HepG2 (cell line): Measurements from ENCODE around the gene MRPL43. TPM values are rescaled to one million over a fixed set of nuclear protein-coding genes. Genes with fewer than 3 reads are reported as not detected.
A peak's percentile ranks its signal among the peaks of the same experiment; 100 is the strongest.

ENCODE experiments used
- ATAC-seq: fragments of 200-7000 bp; cut with Tn5 transposase; 3 replicates; pipeline ENCODE4 v1.9.1; 2020; ENCODE audit warnings: mild to moderate bottlenecking, moderate library complexity
- BruUV-seq: library from RNA; stranded (reverse); fragments of 400-500 nt; replicated peaks from 2 replicates; lab custom pipeline; 2021; lab: Mats Ljungman, UMichigan
- CTCF ChIA-PET: fragments of 300-600 bp; formaldehyde crosslinking; extraction: SDS; loops from one replicate; lab custom pipeline; 2021; ENCODE audit warnings: low total read pairs, inconsistent platforms, low intra/inter-chr PET ratio; lab: Yijun Ruan, JAX
- POLR2A ChIA-PET: fragments of 350-600 bp; sonication (Branson Sonifier 250); formaldehyde crosslinking; loops from one replicate; lab custom pipeline; 2020; ENCODE audit warnings: antibody characterized with exemption, inconsistent platforms; lab: Yijun Ruan, JAX
- DNase-seq: peaks from one replicate; pipeline ENCODE4 v3.0.0-alpha.2; 2015; ENCODE audit warnings: low spot score
- FAIRE-seq: peaks from 3 replicates; lab custom pipeline; 2011; peaks lifted over from hg19 to GRCh38; lab: Jason Lieb, UNC
- H2AFZ ChIP-seq: one replicate; pipeline ENCODE4 v1.6.1; 2011; ENCODE audit warnings: low read length, inconsistent platforms
- H3K27ac ChIP-seq: fragments of 300-600 bp; 3 replicates; pipeline ENCODE4 v1.8.0; 2011; ENCODE audit warnings: mixed run types, mild to moderate bottlenecking, mixed read lengths, low read length, inconsistent platforms; ENCODE audit not compliant: insufficient read depth; ENCODE audit errors: extremely low read length
- H3K27me3 ChIP-seq, 2 experiments: fragments of 200-600 bp in 1 of 2; 2 replicates in 1 of 2; 3 replicates in 1 of 2; pipeline versions ENCODE4 v1.6.0 to v1.8.0; 2011; ENCODE audit warnings: low read length in 2 of 2, mild to moderate bottlenecking in 2 of 2, moderate library complexity in 2 of 2, inconsistent platforms in 1 of 2; ENCODE audit not compliant: insufficient read depth in 2 of 2, control insufficient read depth in 1 of 2
- H3K36me3 ChIP-seq, 2 experiments: fragments of 200-600 bp in 1 of 2; replicated peaks in 1 of 2; 2 replicates in 1 of 2; 3 replicates in 1 of 2; pipeline versions ENCODE4 v1.5.1 to v1.8.0; 2011; ENCODE audit warnings: low read length in 2 of 2, inconsistent platforms in 1 of 2; ENCODE audit not compliant: insufficient read depth in 2 of 2, control insufficient read depth in 1 of 2
- H3K4me1 ChIP-seq: 2 replicates; pipeline ENCODE4 v1.5.1; 2012; ENCODE audit warnings: low read length, inconsistent platforms; ENCODE audit not compliant: insufficient read depth
- H3K4me2 ChIP-seq: 2 replicates; pipeline ENCODE4 v1.6.0; 2011; ENCODE audit warnings: low read depth, low read length, inconsistent platforms
- H3K4me3 ChIP-seq, 3 experiments: fragments of 200-600 bp in 1 of 3; sonication (generic), shearing (Covaris generic) in 1 of 3; replicated peaks in 1 of 3; 2 replicates each; pipeline ENCODE4 v1.5.1; 2011 to 2016; ENCODE audit warnings: low read length in 3 of 3, inconsistent platforms in 2 of 3, low read depth in 2 of 3, mild to moderate bottlenecking in 2 of 3, control low read depth in 1 of 3, mixed read lengths in 1 of 3; ENCODE audit not compliant: insufficient read depth in 1 of 3
- H3K79me2 ChIP-seq: one replicate; pipeline ENCODE4 v1.6.1; 2011; ENCODE audit warnings: low read length, inconsistent platforms; ENCODE audit not compliant: insufficient read depth
- H3K9ac ChIP-seq: 2 replicates; pipeline ENCODE4 v1.6.0; 2011; ENCODE audit warnings: mild to moderate bottlenecking, low read depth, low read length, inconsistent platforms; ENCODE audit not compliant: insufficient read depth
- H3K9me3 ChIP-seq: 2 replicates; pipeline ENCODE4 v1.5.1; 2012; ENCODE audit warnings: mild to moderate bottlenecking, low read length
- H4K20me1 ChIP-seq: 2 replicates; pipeline ENCODE4 v1.6.0; 2011; ENCODE audit warnings: inconsistent platforms, mild to moderate bottlenecking, low read length, moderate library complexity; ENCODE audit not compliant: insufficient read depth
- AFF4 ChIP-seq: sonication (generic); formaldehyde crosslinking; IDR thresholded peaks from 2 replicates; pipeline ENCODE4 v1.4.0; 2020; ENCODE audit warnings: missing genetic modification reagents
- HNF1B ChIP-seq: sonication (generic); formaldehyde crosslinking; IDR thresholded peaks from 2 replicates; pipeline ENCODE4 v1.5.1; 2020; ENCODE audit warnings: mild to moderate bottlenecking, moderate library complexity, missing genetic modification reagents
- HNRNPK ChIP-seq: fragments of 200-400 bp; formaldehyde crosslinking; IDR thresholded peaks from 2 replicates; pipeline ENCODE4 v1.6.1; 2018; ENCODE audit warnings: low read length, low read depth, moderate library complexity, mild to moderate bottlenecking; ENCODE audit not compliant: poor library complexity, severe bottlenecking
- HNRNPL ChIP-seq: fragments of 200-400 bp; formaldehyde crosslinking; IDR thresholded peaks from 2 replicates; pipeline ENCODE4 v1.6.1; 2017; ENCODE audit warnings: mild to moderate bottlenecking, low read depth, low read length
- MIER2 ChIP-seq: IDR thresholded peaks from 2 replicates; pipeline ENCODE4 v1.6.1; 2016; ENCODE audit warnings: missing biosample characterization, missing genetic modification reagents
- SMC3 ChIP-seq: IDR thresholded peaks from 2 replicates; pipeline ENCODE4 v1.6.1; 2011; ENCODE audit warnings: low read length, improper control_type of control experiment
- ZNF616 ChIP-seq: sonication (generic); formaldehyde crosslinking; IDR thresholded peaks from 2 replicates; pipeline ENCODE4 v1.5.0; 2020; ENCODE audit warnings: low read depth, mild to moderate bottlenecking, missing genetic modification reagents
- WGBS: methylation state at CpG from one replicate; pipeline ENCODE4 v1.1.6; 2017; ENCODE audit warnings: low lambda C conversion rate; 5-methylcytosine and 5-hydroxymethylcytosine counted together
- in situ Hi-C: cut with HindIII; loops from 2 replicates; pipeline ENCODE4 v1.10.0; 2017; ENCODE audit warnings: low pct_unique_long_range_greater_than_20kb; ENCODE audit not compliant: extremely low pct_ligation_motif_present
- intact Hi-C: fragments of 100-400 bp; cut with micrococcal nuclease; formaldehyde crosslinking; loops from one replicate; pipeline ENCODE4 v1.10.0; 2022; ENCODE audit not compliant: unreplicated experiment
- polyA plus RNA-seq, 8 experiments: library from polyadenylated mRNA; depleted of rRNA in 3 of 8; stranded (reverse) in 7 of 8; unstranded in 1 of 8; fragments of >200 nt; fragmentation: Illumina TruSeq in 4 of 8; extraction: Trizol in 4 of 8; gene quantifications; 2 replicates each; pipeline versions ENCODE4 v1.2.1 to v1.2.3, GENCODE V29; 2011 to 2016; ENCODE audit warnings: low read depth in 4 of 8, missing spikeins in 1 of 8, mixed read lengths in 1 of 8; ENCODE audit not compliant: insufficient read depth in 1 of 8
- total RNA-seq, 5 experiments: library from RNA; depleted of rRNA; stranded (reverse); fragments of >200 nt; fragmentation: Illumina TruSeq; extraction: Trizol; gene quantifications; 2 replicates each; pipeline ENCODE4 v1.2.3, GENCODE V29; 2016; ENCODE audit warnings: low read depth in 1 of 5
- TF ChIP-seq, protein P1 (sequence below): sonication (generic); formaldehyde crosslinking; IDR thresholded peaks from 2 replicates; pipeline ENCODE4 v1.8.1; 2023; ENCODE audit warnings: mild to moderate bottlenecking, moderate library complexity, missing genetic modification reagents

Gene MRPL43
- total and polyA plus RNA-seq, 2 of the 13 experiments (the other 11 are each of a cell fraction or from before 2014, with no cell fraction given): 71.0 to 73.7 TPM

DNA sequence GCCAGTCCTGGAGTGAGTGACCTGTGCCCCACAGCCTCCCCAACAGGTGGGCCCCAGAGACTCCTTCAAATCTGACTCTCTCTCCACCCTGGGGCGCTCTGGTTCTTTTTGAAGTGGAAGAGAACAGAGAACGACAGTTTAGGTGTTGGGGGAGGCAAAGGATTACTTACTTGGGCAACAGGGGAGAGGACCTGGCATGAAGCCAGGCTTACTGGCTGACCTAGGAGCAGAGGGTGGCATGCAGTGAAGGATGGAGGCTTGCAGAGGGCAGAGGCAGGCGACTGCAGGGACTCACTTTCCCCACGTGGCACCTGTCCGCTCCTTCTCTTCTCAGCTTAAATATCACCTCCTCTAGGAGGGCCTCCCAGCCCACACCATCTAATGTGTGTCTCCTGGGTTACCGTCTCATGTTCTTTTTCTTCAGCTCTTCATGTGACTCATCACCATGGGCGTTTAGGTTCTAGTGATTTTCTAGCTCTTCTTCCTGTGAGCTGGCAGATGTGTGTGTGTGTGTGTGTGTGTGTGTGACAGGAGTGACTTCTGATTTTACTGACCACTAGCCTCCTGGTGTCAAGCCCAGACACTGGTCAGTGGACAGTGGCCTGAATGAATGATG lies 27.8 kb upstream of the MRPL43 start:
- WGBS: 23% methylated on average over 6 of the region's 7 CpGs
- in situ Hi-C loops: no loop called here
- Histone ChIP-seq H3K36me3 (no peaks in the 10 kb centered on the region), H3K4me1 (peaks cover 68% of the 10 kb centered on the region), H3K27me3 (peaks cover 0 to 3% of the 10 kb centered on the region in 2 experiments; a peak in 1 of 5 replicates), H3K4me3 (no peak overlapping the region; a peak in 1 of 6 replicates), H3K4me2 (peak overlapping the region; percentile 54; the same call in 1 of the 2 replicates), H3K79me2 (no peaks in the 10 kb centered on the region), H2AFZ (no peak overlapping the region), H3K9me3 (no peaks in the 10 kb centered on the region), H4K20me1 (no peaks in the 10 kb centered on the region), H3K27ac (no peak overlapping the region), H3K9ac (no peak overlapping the region)
- TF ChIP-seq HNF1B: no peak
- ChIA-PET POLR2A (interaction anchor here (0.6 to 6.0 kb wide), 5 partner anchors 16 to 137 kb away, joined by 3 to 56 read pairs (median 3); partner anchors contain the start of genes LZTS2, PDZD7 and SFXN3), CTCF (interaction anchor here (1.3 to 6.1 kb wide), 4 partner anchors 19 to 81 kb away, joined by 3 to 240 read pairs (median 6); partner anchors contain the start of genes LZTS2 and SEMA4G)
- ATAC-seq: no peak
- no peak for FAIRE-seq
- no peak for DNase-seq
- no TSS peak for BruUV-seq
- intact Hi-C loops: loop anchor here (5.0 kb wide), 1 partner anchor 138 kb away; no protein-coding TSS in a partner anchor

DNA sequence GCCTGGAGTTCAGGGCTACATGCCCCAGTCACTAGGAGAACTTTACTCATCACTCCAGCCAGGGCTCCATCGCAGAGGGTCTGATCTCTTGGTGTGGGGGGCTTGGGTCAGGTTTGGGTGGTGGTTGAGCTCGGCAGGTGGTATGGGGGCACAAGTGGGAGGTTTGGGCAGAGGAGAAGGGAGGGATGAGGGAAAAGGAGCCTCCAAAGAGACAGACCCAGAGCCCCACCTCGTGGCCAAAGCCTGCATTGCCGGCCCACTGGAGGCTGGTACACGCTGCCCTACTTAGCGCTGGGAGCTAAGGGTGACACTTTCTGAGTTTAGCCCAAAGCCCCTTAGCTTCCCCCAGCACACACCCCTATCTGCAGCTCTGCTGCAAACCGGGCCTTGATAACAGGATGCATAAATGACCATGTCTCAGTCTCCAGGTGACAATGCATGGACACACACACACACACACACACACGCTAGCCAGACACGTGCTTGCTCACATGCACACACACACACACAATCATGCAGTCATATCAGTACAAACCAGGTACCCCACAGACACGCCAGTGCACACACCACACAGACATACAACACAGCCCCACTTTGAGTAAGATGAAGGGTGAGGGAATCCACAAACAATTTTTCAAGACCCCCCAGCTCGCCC lies 27.1 kb upstream of the MRPL43 start:
- Histone ChIP-seq H3K4me2 (peak overlapping the region; percentile 54), H2AFZ (no peak overlapping the region), H3K27me3 (peaks cover 0 to 3% of the 10 kb centered on the region in 2 experiments; a peak in 1 of 5 replicates), H3K4me1 (peaks cover 75% of the 10 kb centered on the region), H3K36me3 (no peaks in the 10 kb centered on the region), H3K9ac (no peak overlapping the region), H3K4me3 (peak overlapping the region in 1 of 3 experiments; percentile 31; a peak in 2 of 6 replicates), H3K9me3 (no peaks in the 10 kb centered on the region), H4K20me1 (no peaks in the 10 kb centered on the region), H3K27ac (no peak overlapping the region), H3K79me2 (no peaks in the 10 kb centered on the region)
- CTCF ChIA-PET: interaction anchor here (1.2 to 6.1 kb wide), 5 partner anchors 18 to 80 kb away, joined by 3 to 240 read pairs (median 4); partner anchors contain the start of genes LZTS2 and SEMA4G
- WGBS: 16% methylated on average over 7 of the region's 11 CpGs
- BruUV-seq: no TSS peak
- POLR2A ChIA-PET: interaction anchor here (0.6 to 6.0 kb wide), 4 partner anchors 16 to 53 kb away, joined by 3 to 56 read pairs (median 4); partner anchors contain the start of genes LZTS2, PDZD7 and SFXN3
- intact Hi-C loops (loop anchor here (5.0 kb wide), 1 partner anchor 137 kb away; no protein-coding TSS in a partner anchor), in situ Hi-C loops (no loop called here)
- DNase-seq (no peak), ATAC-seq (peak; percentile 3; the same call in 2 of the 3 replicates), FAIRE-seq (peak; percentile 58)
- TF ChIP-seq, protein P1, sequence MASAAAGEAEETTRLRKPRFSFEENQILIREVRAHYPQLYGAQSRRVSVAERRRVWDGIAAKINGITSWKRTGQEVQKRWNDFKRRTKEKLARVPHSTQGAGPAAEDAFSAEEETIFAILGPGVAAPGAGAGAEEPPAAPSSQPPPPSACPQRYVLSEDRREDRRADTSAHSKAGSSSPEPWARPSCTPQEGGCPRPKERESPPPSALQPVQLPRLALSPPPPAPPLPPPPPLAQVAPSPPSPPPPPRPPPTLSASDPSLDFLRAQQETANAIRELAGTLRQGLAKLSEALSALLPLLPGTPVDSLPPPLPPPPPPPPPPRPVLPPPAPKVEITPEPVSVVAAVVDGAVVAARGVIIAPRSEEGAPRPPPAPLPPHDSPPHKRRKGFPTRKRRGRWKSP (CRISPR knock-in tag): 0 out of 2 replicates have a peak, but pooled peaks have one; percentile 47
- TF ChIP-seq SMC3 (peak; percentile 56), MIER2 (no peak), AFF4 (no peak), HNRNPK (no peak), HNRNPL (no peak), ZNF616 (CRISPR knock-in tag) (no peak)
